A549 (cell line): ENCODE measurements around the gene PRDX5. TPM values are rescaled to one million over a fixed set of nuclear protein-coding genes. Genes with fewer than 3 reads are reported as not detected.
A peak's percentile ranks its signal among the peaks of the same experiment; 100 is the strongest.

Experiments
- ATAC-seq, 2 experiments: fragments of 200-7000 bp in 1 of 2; fragments of >200 bp in 1 of 2; cut with Nextera tagmentation in 1 of 2; cut with Tn5 transposase in 1 of 2; 3 replicates each; pipeline versions ENCODE4 v1.8.0 to v1.9.1; 2018 to 2020; ENCODE audit warnings: mild to moderate bottlenecking in 1 of 2, moderate library complexity in 1 of 2
- CTCF ChIA-PET: fragments of 300-600 bp; sonication (Branson Sonifier 250); formaldehyde crosslinking; extraction: SDS; loops from one replicate; lab custom pipeline; 2021; ENCODE audit warnings: antibody characterized with exemption, inconsistent platforms; lab: Yijun Ruan, JAX
- POLR2A ChIA-PET: fragments of 350-600 bp; formaldehyde crosslinking; extraction: SDS; loops from one replicate; lab custom pipeline; 2021; ENCODE audit warnings: antibody characterized with exemption, inconsistent platforms; lab: Yijun Ruan, JAX
- DNase-seq, 2 experiments: peaks; one replicate each; pipeline versions ENCODE4 v3.0.0 to v3.0.0-alpha.2; 2011 to 2016; ENCODE audit warnings: low read depth in 1 of 2, low spot score in 1 of 2
- FAIRE-seq: peaks from 2 replicates; lab custom pipeline; 2011; peaks lifted over from hg19 to GRCh38; lab: Jason Lieb, UNC
- H3K27ac ChIP-seq, 2 experiments: fragments of >200 bp; sonication (Bioruptor Twin); formaldehyde crosslinking; 3 replicates each; pipeline ENCODE4 v1.5.1; 2016 to 2017
- H3K4me1 ChIP-seq: fragments of >200 bp; sonication (Bioruptor Twin); formaldehyde crosslinking; 3 replicates; pipeline ENCODE4 v1.6.1; 2016
- H3K4me2 ChIP-seq: fragments of >200 bp; sonication (Bioruptor Twin); formaldehyde crosslinking; 3 replicates; pipeline ENCODE4 v1.6.1; 2016
- H3K4me3 ChIP-seq: fragments of >200 bp; sonication (Bioruptor Twin); formaldehyde crosslinking; 3 replicates; pipeline ENCODE4 v1.5.1; 2016
- H3K9me3 ChIP-seq: fragments of >200 bp; sonication (Bioruptor Twin); formaldehyde crosslinking; 3 replicates; pipeline ENCODE4 v1.6.1; 2016
- CHD2 ChIP-seq: fragments of 150-350 bp; IDR thresholded peaks from 2 replicates; pipeline ENCODE4 v1.6.1; 2014; ENCODE audit warnings: low read length; ENCODE audit not compliant: partially characterized antibody
- EP300 ChIP-seq, 2 experiments: fragments of >200 bp; sonication (Bioruptor Twin); formaldehyde crosslinking; IDR thresholded peaks; 2 replicates in 1 of 2; 3 replicates in 1 of 2; pipeline ENCODE4 v1.6.1; 2016 to 2017
- FOSL2 ChIP-seq, 2 experiments: fragments of 450-650 bp in 1 of 2; fragments of >200 bp in 1 of 2; sonication (Bioruptor Twin) in 1 of 2; formaldehyde crosslinking; IDR thresholded peaks; 2 replicates each; pipeline versions ENCODE4 v1.5.0 to v1.6.1; 2016 to 2020; ENCODE audit warnings: mild to moderate bottlenecking in 1 of 2, moderate library complexity in 1 of 2
- JUN ChIP-seq, 2 experiments: fragments of >200 bp; sonication (Bioruptor Twin); formaldehyde crosslinking; IDR thresholded peaks; 2 replicates in 1 of 2; 3 replicates in 1 of 2; pipeline ENCODE4 v1.6.1; 2016 to 2017
- JUNB ChIP-seq: fragments of >200 bp; sonication (Bioruptor Twin); formaldehyde crosslinking; IDR thresholded peaks from 2 replicates; pipeline ENCODE4 v1.6.1; 2016
- KDM1A ChIP-seq: fragments of 200-600 bp; sonication (generic); IDR thresholded peaks from 2 replicates; pipeline ENCODE4 v1.6.1; 2016; ENCODE audit warnings: low read depth, mild to moderate bottlenecking
- KDM5A ChIP-seq: fragments of 200-600 bp; sonication (generic); IDR thresholded peaks from 2 replicates; pipeline ENCODE4 v1.6.1; 2016; ENCODE audit warnings: antibody characterized with exemption, mild to moderate bottlenecking
- MAZ ChIP-seq: fragments of 150-350 bp; IDR thresholded peaks from 2 replicates; pipeline ENCODE4 v1.6.1; 2014; ENCODE audit warnings: antibody characterized with exemption, low read depth, low read length, borderline replicate concordance
- PHF8 ChIP-seq: fragments of 200-600 bp; sonication (generic); IDR thresholded peaks from 2 replicates; pipeline ENCODE4 v1.6.1; 2016; ENCODE audit warnings: low read depth, mild to moderate bottlenecking, antibody characterized with exemption, moderate library complexity, borderline replicate concordance
- RFX5 ChIP-seq: fragments of 450-650 bp; IDR thresholded peaks from 2 replicates; pipeline ENCODE4 v1.7.1; 2014; ENCODE audit warnings: antibody characterized with exemption, mild to moderate bottlenecking, moderate library complexity
- TP53 ChIP-seq: fragments of 250-450 bp; sonication (Bioruptor Pico); IDR thresholded peaks from 2 replicates; pipeline ENCODE4 v1.5.0; 2021; ENCODE audit warnings: mild to moderate bottlenecking, moderate library complexity
- WGBS: methylation state at CpG from one replicate; pipeline ENCODE4 v1.1.6; 2017; ENCODE audit errors: missing lambda C conversion rate; 5-methylcytosine and 5-hydroxymethylcytosine counted together
- polyA plus RNA-seq, 4 experiments: library from polyadenylated mRNA; depleted of rRNA in 3 of 4; stranded (reverse); fragments of >200 nt; fragmentation: RNase III in 1 of 4; extraction: RNeasy Plus Mini Kit Qiagen cat#74134 plus additional on column Dnase treatment in 1 of 4; gene quantifications; 2 replicates in 3 of 4; 3 replicates in 1 of 4; pipeline ENCODE4 v1.2.3, GENCODE V29; 2011 to 2017
- TF ChIP-seq, protein P1 (sequence below): fragments of 200-600 bp; sonication (generic); IDR thresholded peaks from 2 replicates; pipeline ENCODE4 v1.6.1; 2016; ENCODE audit warnings: antibody characterized with exemption, mild to moderate bottlenecking, moderate library complexity
- TF ChIP-seq, protein P2 (sequence below): IDR thresholded peaks from 2 replicates; pipeline ENCODE4 v1.6.1; 2012
- TF ChIP-seq, protein P3 (sequence below): fragments of 150-350 bp; IDR thresholded peaks from 2 replicates; pipeline ENCODE4 v1.6.1; 2014; ENCODE audit warnings: low read depth, mild to moderate bottlenecking, low read length
- TF ChIP-seq, protein P4 (sequence below): IDR thresholded peaks from 2 replicates; pipeline ENCODE4 v1.6.1; 2012; ENCODE audit warnings: low read depth, borderline replicate concordance
- TF ChIP-seq, protein P5 (sequence below): fragments of >200 bp; sonication (Bioruptor Twin); formaldehyde crosslinking; IDR thresholded peaks from 3 replicates; pipeline ENCODE4 v1.6.1; 2016
- TF ChIP-seq, protein P6 (sequence below): fragments of >200 bp; sonication (Bioruptor Twin); formaldehyde crosslinking; IDR thresholded peaks from 2 replicates; pipeline ENCODE4 v1.6.1; 2016

The PRDX5 gene
- polyA plus RNA-seq, 2 of the 4 experiments (the other 2 are of a cell fraction), result 377 to 491 TPM

DNA sequence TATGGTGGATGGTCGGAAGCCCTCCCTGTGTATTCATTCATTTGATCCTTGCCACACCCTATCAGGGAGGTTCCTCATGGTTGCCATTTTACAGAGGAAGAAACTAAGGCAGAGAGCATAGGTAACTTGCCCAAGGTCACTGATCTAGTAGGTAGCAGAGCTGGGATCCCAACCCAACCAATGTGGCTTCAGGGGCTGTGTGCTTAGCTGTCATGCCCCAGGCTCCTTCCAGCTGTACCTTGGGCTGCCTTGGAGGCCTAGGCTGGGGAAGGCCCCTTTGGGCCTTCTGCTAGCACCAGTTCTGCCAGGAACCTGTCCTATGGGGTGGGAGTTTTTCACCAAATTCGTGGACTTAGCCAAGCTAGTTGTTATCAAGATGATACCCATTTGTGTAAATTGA is 42.1 kb upstream of the PRDX5 start (continued):
- TF ChIP-seq, protein P1, sequence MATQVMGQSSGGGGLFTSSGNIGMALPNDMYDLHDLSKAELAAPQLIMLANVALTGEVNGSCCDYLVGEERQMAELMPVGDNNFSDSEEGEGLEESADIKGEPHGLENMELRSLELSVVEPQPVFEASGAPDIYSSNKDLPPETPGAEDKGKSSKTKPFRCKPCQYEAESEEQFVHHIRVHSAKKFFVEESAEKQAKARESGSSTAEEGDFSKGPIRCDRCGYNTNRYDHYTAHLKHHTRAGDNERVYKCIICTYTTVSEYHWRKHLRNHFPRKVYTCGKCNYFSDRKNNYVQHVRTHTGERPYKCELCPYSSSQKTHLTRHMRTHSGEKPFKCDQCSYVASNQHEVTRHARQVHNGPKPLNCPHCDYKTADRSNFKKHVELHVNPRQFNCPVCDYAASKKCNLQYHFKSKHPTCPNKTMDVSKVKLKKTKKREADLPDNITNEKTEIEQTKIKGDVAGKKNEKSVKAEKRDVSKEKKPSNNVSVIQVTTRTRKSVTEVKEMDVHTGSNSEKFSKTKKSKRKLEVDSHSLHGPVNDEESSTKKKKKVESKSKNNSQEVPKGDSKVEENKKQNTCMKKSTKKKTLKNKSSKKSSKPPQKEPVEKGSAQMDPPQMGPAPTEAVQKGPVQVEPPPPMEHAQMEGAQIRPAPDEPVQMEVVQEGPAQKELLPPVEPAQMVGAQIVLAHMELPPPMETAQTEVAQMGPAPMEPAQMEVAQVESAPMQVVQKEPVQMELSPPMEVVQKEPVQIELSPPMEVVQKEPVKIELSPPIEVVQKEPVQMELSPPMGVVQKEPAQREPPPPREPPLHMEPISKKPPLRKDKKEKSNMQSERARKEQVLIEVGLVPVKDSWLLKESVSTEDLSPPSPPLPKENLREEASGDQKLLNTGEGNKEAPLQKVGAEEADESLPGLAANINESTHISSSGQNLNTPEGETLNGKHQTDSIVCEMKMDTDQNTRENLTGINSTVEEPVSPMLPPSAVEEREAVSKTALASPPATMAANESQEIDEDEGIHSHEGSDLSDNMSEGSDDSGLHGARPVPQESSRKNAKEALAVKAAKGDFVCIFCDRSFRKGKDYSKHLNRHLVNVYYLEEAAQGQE, result no peak
- TF ChIP-seq CHD2, result no peak
- no peak for TF ChIP-seq EP300 (IDR thresholded peaks at IDR 0.05)
- TF ChIP-seq, all 56 proteins: peak for 0

DNA sequence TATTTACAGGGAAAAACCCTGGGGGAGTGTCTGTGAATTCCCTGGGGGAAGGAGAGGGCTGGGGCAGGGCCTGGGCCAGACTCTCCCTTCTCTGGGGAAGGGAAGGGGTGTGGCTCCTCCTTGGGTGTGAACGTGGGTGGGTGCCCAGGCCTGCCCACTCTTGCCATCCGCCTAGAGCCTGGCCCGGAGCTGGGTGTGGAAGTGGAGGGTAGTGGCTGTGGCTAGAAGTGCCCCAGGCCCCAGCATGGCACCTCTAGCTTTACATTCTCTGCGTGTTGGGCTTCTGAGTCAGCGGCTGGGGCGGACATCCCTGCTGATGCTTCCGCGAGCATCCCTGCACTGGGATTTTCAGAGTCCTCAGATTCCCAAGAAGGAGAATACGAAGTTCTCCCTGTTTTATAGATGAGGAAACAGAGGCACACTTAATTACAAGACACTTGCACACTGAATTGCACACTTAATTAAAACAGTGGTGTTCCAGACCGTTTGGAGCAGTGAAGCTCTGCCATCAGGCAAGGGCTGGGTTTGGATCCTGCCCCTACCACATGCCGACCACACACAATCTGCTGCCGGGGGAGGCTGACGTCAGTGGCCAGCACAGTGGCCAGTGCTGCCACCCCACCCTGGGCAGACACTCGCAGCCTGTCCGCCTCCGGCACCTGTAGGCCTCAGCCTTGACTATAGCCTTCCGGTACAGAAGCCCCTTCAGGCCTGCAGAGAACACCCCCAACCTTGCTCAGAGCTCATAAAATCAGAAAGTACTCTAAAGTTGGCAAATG is 41.1 kb upstream of the PRDX5 start:
- H3K4me2 ChIP-seq, result peak overlapping the region; percentile 56
- WGBS, result 47% methylated on average over 15 of the region's 17 CpGs
- ChIA-PET CTCF (interaction anchor here (0.7 to 20.5 kb wide), 17 partner anchors 8 to 80 kb away, joined by 3 to 448 read pairs (median 3); partner anchors contain the start of genes CATSPERZ, ESRRA, PLCB3 and PPP1R14B), POLR2A (interaction anchor here (0.7 to 1.7 kb wide), 8 partner anchors 8 to 55 kb away, joined by 4 to 11 read pairs (median 6); partner anchors contain the start of genes CATSPERZ, FKBP2, PRDX5 and TRMT112)
- H3K4me1 ChIP-seq, result peaks cover 40% of the 10 kb centered on the region
- ATAC-seq (peak; percentile 88 to 91), FAIRE-seq (no peak), DNase-seq (peak; percentile 44 to 81)
- peak overlapping the region; percentile 65 to 84 for H3K27ac ChIP-seq
- no peaks in the 10 kb centered on the region for H3K9me3 ChIP-seq
- H3K4me3 ChIP-seq, result no peak overlapping the region
- no peak for TF ChIP-seq RFX5
- TF ChIP-seq, protein P2, sequence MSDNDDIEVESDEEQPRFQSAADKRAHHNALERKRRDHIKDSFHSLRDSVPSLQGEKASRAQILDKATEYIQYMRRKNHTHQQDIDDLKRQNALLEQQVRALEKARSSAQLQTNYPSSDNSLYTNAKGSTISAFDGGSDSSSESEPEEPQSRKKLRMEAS, result peak; percentile 61
- peak in 1 of 2 experiments; percentile 37; a peak in 1 of 5 replicates for TF ChIP-seq JUN (IDR thresholded peaks at IDR 0.05)
- TF ChIP-seq PHF8, result no peak
- no peak for TF ChIP-seq FOSL2 (IDR thresholded peaks at IDR 0.05)
- peak; percentile 83 for TF ChIP-seq FOSL2 (CRISPR knock-in tag; IDR thresholded peaks at IDR 0.05)
- TF ChIP-seq, all 56 proteins: peak for 3

DNA sequence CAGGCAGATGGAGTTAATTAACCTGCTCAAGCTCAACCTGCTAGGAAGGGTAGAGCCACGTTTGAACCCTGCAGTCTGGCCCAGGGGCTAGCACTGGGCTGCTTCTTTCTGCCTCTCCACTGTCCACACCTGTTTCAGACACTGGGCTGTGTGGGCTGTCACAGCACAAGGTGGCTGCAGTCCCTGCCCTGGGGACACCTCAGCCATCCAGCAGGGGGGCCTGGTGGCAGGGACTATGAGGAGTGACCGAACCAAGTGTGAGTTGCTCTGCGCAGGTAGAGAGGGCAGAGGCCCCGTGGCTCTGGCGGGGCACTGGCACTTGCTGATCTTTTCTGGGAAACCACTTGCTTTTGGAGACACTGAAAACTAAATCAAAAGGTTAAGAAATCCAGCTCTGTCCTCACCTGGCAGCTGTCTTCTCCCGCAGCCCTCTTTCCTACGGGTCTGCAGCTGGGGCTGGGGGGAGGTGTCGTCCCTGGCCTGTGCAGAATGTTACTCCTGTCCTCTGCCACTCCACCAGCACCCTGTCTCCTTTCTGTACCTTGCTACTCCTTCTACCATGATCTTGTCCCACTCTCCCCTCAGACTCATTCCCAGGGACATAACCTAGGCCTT is 39.2 kb upstream of the PRDX5 start:
- 90% methylated on average over 8 of the region's 8 CpGs for WGBS
- FAIRE-seq, result no peak
- Histone ChIP-seq H3K4me3 (no peak overlapping the region), H3K9me3 (no peaks in the 10 kb centered on the region), H3K4me1 (peaks cover 31% of the 10 kb centered on the region), H3K4me2 (no peak overlapping the region), H3K27ac (peak overlapping the region in 1 of 2 experiments; percentile 12; a peak in 2 of 6 replicates)
- CTCF ChIA-PET, result interaction anchor here (0.6 to 20.5 kb wide), 4 partner anchors 11 to 93 kb away, joined by 3 to 448 read pairs (median 7); partner anchors contain the start of genes CATSPERZ, ESRRA and STIP1
- POLR2A ChIA-PET, result interaction anchor here (1.6 kb wide), 1 partner anchor 9 kb away, joined by 5 read pairs; no protein-coding TSS in a partner anchor
- TF ChIP-seq MAZ, result no peak
- TF ChIP-seq, protein P3, sequence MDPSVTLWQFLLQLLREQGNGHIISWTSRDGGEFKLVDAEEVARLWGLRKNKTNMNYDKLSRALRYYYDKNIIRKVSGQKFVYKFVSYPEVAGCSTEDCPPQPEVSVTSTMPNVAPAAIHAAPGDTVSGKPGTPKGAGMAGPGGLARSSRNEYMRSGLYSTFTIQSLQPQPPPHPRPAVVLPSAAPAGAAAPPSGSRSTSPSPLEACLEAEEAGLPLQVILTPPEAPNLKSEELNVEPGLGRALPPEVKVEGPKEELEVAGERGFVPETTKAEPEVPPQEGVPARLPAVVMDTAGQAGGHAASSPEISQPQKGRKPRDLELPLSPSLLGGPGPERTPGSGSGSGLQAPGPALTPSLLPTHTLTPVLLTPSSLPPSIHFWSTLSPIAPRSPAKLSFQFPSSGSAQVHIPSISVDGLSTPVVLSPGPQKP, result no peak
- TF ChIP-seq, protein P4, sequence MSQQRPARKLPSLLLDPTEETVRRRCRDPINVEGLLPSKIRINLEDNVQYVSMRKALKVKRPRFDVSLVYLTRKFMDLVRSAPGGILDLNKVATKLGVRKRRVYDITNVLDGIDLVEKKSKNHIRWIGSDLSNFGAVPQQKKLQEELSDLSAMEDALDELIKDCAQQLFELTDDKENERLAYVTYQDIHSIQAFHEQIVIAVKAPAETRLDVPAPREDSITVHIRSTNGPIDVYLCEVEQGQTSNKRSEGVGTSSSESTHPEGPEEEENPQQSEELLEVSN, result no peak
- TF ChIP-seq TP53 (CRISPR knock-in tag), result no peak
- TF ChIP-seq JUNB, result no peak
- TF ChIP-seq KDM1A, result no peak
- TF ChIP-seq, protein P5, sequence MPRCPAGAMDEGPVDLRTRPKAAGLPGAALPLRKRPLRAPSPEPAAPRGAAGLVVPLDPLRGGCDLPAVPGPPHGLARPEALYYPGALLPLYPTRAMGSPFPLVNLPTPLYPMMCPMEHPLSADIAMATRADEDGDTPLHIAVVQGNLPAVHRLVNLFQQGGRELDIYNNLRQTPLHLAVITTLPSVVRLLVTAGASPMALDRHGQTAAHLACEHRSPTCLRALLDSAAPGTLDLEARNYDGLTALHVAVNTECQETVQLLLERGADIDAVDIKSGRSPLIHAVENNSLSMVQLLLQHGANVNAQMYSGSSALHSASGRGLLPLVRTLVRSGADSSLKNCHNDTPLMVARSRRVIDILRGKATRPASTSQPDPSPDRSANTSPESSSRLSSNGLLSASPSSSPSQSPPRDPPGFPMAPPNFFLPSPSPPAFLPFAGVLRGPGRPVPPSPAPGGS, result no peak
- no peak for TF ChIP-seq KDM5A
- TF ChIP-seq, protein P6, sequence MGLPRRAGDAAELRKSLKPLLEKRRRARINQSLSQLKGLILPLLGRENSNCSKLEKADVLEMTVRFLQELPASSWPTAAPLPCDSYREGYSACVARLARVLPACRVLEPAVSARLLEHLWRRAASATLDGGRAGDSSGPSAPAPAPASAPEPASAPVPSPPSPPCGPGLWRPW, result no peak
- TF ChIP-seq, protein P1, result no peak
- TF ChIP-seq, all 56 proteins: peak for 0
- ATAC-seq, result no peak
- no peak for DNase-seq
